Nephron (organoid): ENCODE data around the gene KLK13.

Experiments used
- H3K27ac Mint-ChIP-seq, 3 experiments: 2 replicates each; pipeline ENCODE4 v1.8.0; 2020; ENCODE audit warnings: mixed read lengths in 3 of 3, mild to moderate bottlenecking in 2 of 3, moderate library complexity in 1 of 3
- H3K27me3 Mint-ChIP-seq: 2 replicates; pipeline ENCODE4 v1.8.0; 2021; ENCODE audit warnings: low read depth, mild to moderate bottlenecking, moderate library complexity, mixed read lengths
- H3K36me3 Mint-ChIP-seq: 2 replicates; pipeline ENCODE4 v1.8.0; 2020; ENCODE audit warnings: low read depth, mixed read lengths
- H3K4me1 Mint-ChIP-seq: 2 replicates; pipeline ENCODE4 v1.8.0; 2020; ENCODE audit warnings: mixed read lengths
- H3K4me3 Mint-ChIP-seq, 3 experiments: 2 replicates each; pipeline ENCODE4 v1.8.0; 2020; ENCODE audit warnings: mild to moderate bottlenecking in 3 of 3, mixed read lengths in 3 of 3, moderate library complexity in 2 of 3
- H3K9me3 Mint-ChIP-seq: 2 replicates; pipeline ENCODE4 v1.8.0; 2020; ENCODE audit warnings: mixed read lengths
- TF ChIP-seq, protein P1 (sequence below), 3 experiments: fragments of 200-600 bp; sonication (generic); IDR thresholded peaks; one replicate each; pipeline ENCODE4 v1.5.0; 2021; ENCODE audit warnings: antibody characterized with exemption in 3 of 3; ENCODE audit not compliant: unreplicated experiment in 3 of 3

The KLK13 gene

DNA sequence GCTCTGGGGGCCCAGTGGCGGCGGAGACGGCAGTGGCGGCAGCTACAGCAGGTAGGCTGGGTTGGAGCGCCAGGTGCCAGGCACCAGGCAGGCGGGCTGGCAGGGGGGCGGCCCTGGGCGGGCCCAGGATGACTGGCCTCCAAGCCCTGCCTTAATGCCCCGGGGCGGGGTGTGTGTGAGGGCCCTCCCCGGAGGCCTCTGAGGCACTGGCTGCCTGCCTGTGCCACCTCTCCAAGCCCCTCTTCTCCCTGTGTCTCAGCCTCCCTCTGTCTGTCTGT, 38.4 kb downstream of the KLK13 start, which contains the start of gene KLK11:
TSS of gene KLK11 (minus strand) at position 63 of the 278 bp plus-strand sequence. CDS start 985 bp downstream, outside the sequence.
- Mint-ChIP-seq H3K4me3 (no peak within 1 kb of the TSS), H3K27me3 (peaks cover 35% of the 10 kb centered on the region), H3K9me3 (no peaks in the 10 kb centered on the region), H3K27ac (no peak within 1 kb of the TSS), H3K36me3 (no peaks in the 10 kb centered on the region), H3K4me1 (peaks cover 5% of the 10 kb centered on the region)
- TF ChIP-seq, protein P1, sequence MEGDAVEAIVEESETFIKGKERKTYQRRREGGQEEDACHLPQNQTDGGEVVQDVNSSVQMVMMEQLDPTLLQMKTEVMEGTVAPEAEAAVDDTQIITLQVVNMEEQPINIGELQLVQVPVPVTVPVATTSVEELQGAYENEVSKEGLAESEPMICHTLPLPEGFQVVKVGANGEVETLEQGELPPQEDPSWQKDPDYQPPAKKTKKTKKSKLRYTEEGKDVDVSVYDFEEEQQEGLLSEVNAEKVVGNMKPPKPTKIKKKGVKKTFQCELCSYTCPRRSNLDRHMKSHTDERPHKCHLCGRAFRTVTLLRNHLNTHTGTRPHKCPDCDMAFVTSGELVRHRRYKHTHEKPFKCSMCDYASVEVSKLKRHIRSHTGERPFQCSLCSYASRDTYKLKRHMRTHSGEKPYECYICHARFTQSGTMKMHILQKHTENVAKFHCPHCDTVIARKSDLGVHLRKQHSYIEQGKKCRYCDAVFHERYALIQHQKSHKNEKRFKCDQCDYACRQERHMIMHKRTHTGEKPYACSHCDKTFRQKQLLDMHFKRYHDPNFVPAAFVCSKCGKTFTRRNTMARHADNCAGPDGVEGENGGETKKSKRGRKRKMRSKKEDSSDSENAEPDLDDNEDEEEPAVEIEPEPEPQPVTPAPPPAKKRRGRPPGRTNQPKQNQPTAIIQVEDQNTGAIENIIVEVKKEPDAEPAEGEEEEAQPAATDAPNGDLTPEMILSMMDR (IDR thresholded peaks at IDR 0.05; ENCODE audit: unreplicated experiment in 3 of 3) = no peak

DNA sequence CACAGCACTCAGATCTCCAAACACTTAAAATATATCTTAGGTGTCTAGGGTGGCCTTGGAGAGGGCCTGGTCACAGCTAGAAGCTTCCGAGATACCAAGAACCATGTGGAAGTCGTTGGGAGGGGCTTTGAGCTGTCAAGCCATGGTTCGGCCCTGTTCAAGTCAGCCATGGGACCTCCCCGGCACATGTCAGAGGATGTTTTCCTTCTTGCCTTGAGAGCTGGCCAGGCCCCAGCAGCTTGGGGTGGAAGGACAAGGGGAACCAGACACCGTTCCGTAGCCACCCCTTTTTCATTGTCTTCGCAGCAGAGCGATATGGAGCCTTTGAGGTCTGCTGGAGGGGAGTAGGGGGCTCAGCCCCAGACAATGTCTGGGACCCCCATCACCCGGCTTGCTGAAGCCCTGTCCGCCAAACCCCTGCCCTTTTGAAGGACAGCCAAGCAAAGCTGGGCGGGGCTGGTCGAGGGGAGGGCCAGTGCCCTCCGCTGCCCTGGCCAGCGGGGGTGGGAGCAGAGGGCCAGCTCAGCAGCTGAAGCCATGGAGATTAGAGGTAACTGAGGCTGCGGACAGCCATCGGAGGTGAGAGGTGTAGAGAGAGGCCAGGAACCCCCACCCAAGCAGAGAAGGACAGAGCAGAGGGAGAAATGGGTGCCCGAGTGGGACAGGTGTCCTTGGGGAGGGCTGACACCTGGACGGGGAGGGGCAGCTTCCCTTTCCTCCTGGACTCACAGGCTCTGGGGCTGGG, 38.9 kb downstream of the KLK13 start:
- peaks cover 5% of the 10 kb centered on the region for H3K4me1 Mint-ChIP-seq
- H3K27me3 Mint-ChIP-seq = peaks cover 35% of the 10 kb centered on the region
- TF ChIP-seq, protein P1 (IDR thresholded peaks at IDR 0.05; ENCODE audit: unreplicated experiment in 3 of 3) = no peak
- H3K36me3 Mint-ChIP-seq = no peaks in the 10 kb centered on the region
- H3K9me3 Mint-ChIP-seq = no peaks in the 10 kb centered on the region
- no peak overlapping the region for H3K4me3 Mint-ChIP-seq
- H3K27ac Mint-ChIP-seq = no peak overlapping the region

DNA sequence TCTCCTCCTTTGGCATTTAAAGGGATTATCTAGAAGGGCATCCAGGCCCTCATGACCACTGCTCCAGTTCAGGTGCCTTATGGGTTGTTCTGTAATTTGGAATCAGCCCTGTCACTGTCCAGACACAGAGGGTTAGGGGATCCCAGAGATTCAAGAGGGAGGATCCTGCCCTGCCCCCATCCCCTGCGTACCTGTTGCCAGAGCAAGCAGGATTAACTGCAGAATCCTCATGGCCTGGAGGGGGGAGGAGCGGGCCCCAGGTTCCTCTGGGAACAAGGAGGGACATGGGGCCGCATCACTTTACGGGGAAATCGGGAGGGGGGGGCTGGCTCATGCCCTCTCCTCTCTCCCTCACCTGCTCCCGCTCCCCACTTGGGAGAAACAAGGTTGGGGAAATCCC, 39.5 kb downstream of the KLK13 start:
- Mint-ChIP-seq H3K27me3 (peaks cover 38% of the 10 kb centered on the region), H3K4me1 (peaks cover 5% of the 10 kb centered on the region), H3K9me3 (no peaks in the 10 kb centered on the region), H3K27ac (no peak overlapping the region), H3K4me3 (no peak overlapping the region), H3K36me3 (no peaks in the 10 kb centered on the region)
- TF ChIP-seq, protein P1 (IDR thresholded peaks at IDR 0.05; ENCODE audit: unreplicated experiment in 3 of 3) = no peak

DNA sequence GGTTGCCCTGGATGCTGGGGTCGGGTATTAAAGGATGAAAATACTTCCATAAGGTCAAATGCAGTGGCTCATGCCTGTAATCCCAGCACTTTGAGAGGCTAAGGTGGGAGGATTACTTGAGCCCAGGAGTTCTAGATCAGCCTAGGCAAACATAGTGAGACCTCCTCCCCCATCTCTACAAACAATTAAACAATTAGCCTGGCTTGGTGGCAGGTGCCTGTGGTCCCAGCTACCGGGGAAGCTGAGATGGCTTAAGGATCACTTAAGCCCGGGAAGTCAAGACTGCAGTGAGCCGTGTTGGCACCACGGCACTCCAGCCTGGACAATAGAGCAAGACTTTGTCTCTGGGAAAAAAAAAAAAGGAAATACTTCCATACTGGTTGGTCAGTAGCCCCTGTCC, 40.0 kb downstream of the KLK13 start:
- TF ChIP-seq, protein P1 (IDR thresholded peaks at IDR 0.05; ENCODE audit: unreplicated experiment in 3 of 3) = no peak
- Mint-ChIP-seq H3K9me3 (no peaks in the 10 kb centered on the region), H3K4me1 (peaks cover 8% of the 10 kb centered on the region), H3K27ac (no peak overlapping the region), H3K36me3 (no peaks in the 10 kb centered on the region), H3K27me3 (peaks cover 43% of the 10 kb centered on the region), H3K4me3 (no peak overlapping the region)

DNA sequence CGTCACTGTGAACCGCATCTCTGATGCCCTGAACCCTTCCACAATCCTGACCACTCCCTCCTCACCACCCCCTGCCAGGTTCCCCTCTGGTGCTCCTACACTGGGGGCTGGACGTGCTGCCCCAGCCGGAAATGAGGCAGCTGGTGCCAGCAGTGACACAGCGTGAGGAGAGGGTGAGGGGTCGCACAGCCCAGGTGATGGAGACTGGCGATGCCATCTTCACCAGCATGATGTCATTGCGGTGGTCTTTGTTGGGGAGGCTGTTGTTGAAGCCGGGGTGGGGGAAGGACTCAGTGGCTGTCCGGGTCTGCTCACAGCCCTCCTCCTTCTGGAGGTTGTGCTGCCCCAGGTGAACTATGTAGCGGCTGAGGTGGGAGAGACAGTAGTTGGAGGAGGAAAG, 40.9 kb downstream of the KLK13 start:
- Mint-ChIP-seq H3K36me3 (no peaks in the 10 kb centered on the region), H3K9me3 (no peaks in the 10 kb centered on the region), H3K27ac (no peak overlapping the region), H3K27me3 (peaks cover 53% of the 10 kb centered on the region), H3K4me3 (no peak overlapping the region), H3K4me1 (peaks cover 11% of the 10 kb centered on the region)
- TF ChIP-seq, protein P1 (IDR thresholded peaks at IDR 0.05; ENCODE audit: unreplicated experiment in 3 of 3) = no peak

DNA sequence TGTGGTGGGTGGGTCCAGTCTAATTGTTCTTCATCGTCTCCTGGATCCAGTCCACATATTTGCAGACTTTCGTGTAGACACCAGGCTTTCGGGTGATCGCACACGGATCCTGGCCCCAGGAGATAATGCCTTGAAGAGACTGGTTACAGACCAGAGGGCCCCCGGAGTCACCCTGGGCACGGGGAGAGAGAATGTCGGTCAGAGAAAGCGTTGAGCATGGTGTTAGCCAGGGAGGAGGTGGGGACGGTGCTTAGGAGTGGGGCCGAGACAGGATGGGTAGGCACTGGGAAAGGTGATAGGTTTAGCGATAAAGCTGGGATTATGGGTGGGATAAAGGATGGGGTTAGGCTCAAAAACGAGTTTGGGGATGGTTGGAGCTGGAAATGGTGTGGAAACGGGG, 42.4 kb downstream of the KLK13 start:
- peaks cover 67% of the 10 kb centered on the region for H3K27me3 Mint-ChIP-seq
- peaks cover 19% of the 10 kb centered on the region for H3K4me1 Mint-ChIP-seq
- no peaks in the 10 kb centered on the region for H3K9me3 Mint-ChIP-seq
- H3K27ac Mint-ChIP-seq = no peak overlapping the region
- no peaks in the 10 kb centered on the region for H3K36me3 Mint-ChIP-seq
- TF ChIP-seq, protein P1 (IDR thresholded peaks at IDR 0.05; ENCODE audit: unreplicated experiment in 3 of 3) = no peak
- no peak overlapping the region for H3K4me3 Mint-ChIP-seq
